Activated CD4-positive, alpha-beta T cell treated with anti-CD3 and anti-CD28 coated beads for 24 hours (primary cell): ENCODE data around the gene STK39.

ENCODE experiments used
- DNase-seq, 2 donors: peaks; one replicate each; pipeline ENCODE4 v3.0.0-alpha.2; 2020; ENCODE audit warnings: low read depth in 2 of 2

The STK39 gene

GRCh38 chr2:167932123-167932693 is 315.2 kb downstream of the STK39 start:
- no peak for DNase-seq

GRCh38 chr2:167929484-167929883 is 317.9 kb downstream of the STK39 start:
- no peak for DNase-seq

- no peak for DNase-seq
Measured at GRCh38 chr2:167928434-167928833, 319.0 kb downstream of the STK39 start.

GRCh38 chr2:167925758-167926157 is 321.6 kb downstream of the STK39 start:
- no peak for DNase-seq

GRCh38 chr2:167924556-167924955 is 322.8 kb downstream of the STK39 start:
- no peak for DNase-seq

- DNase-seq = no peak
Measured at GRCh38 chr2:167916756-167917155, 330.6 kb downstream of the STK39 start.

GRCh38 chr2:167914969-167915368 is 332.4 kb downstream of the STK39 start:
- no peak for DNase-seq

- no peak for DNase-seq
Measured at GRCh38 chr2:167908786-167909185, 338.6 kb downstream of the STK39 start.

- DNase-seq = no peak
Measured at GRCh38 chr2:167905668-167906067, 341.7 kb downstream of the STK39 start.
